GM19240 (cell line): ENCODE measurements around the gene TIAM2.

Source experiments
- DNase-seq: peaks from one replicate; pipeline ENCODE4 v3.0.0; 2011; ENCODE audit warnings: low spot score; ENCODE audit not compliant: insufficient read length

TIAM2 gene

GRCh38 chr6:155024391-155025027 is 29.4 kb downstream of the TIAM2 start:
- no peak for DNase-seq

DNA sequence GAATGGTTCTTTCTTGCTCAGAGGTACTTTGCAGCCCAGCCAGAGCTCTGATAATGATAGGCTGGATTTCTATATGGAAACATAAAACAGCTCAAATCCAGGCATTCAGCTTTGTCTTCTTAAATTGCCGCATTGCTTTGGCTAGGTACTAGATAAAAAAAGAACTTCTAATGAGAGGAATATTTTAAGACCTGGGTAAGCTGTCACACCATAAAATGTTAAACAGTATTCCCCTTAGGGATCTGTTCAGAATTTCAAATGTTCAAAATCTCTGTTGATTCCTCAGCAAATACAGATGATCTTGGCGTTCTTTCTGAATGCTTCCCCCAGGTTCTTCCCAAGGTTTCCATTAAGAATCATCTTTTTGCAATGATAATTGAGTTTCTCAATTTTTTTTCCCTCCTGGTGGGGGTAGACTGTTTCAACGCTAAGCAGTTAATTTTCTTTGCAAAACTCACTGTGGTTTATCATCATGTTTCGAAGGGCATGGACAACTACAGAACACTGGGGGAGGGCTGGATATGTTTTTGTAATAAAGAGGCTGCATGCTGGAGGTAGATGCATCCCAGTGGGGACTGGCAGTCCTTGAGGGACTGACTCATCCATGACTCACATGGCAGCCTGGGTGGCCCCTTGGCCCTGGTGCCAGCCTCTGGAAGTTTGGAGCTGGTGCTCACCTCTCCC is 31.0 kb downstream of the TIAM2 start:
- DNase-seq: no peak

- no peak for DNase-seq
Observed at GRCh38 chr6:155026706-155027045, 31.6 kb downstream of the TIAM2 start.

GRCh38 chr6:155030148-155030720 is 35.1 kb downstream of the TIAM2 start:
- DNase-seq: no peak

- no peak for DNase-seq
Observed at GRCh38 chr6:155031091-155031490, 36.0 kb downstream of the TIAM2 start.

DNA sequence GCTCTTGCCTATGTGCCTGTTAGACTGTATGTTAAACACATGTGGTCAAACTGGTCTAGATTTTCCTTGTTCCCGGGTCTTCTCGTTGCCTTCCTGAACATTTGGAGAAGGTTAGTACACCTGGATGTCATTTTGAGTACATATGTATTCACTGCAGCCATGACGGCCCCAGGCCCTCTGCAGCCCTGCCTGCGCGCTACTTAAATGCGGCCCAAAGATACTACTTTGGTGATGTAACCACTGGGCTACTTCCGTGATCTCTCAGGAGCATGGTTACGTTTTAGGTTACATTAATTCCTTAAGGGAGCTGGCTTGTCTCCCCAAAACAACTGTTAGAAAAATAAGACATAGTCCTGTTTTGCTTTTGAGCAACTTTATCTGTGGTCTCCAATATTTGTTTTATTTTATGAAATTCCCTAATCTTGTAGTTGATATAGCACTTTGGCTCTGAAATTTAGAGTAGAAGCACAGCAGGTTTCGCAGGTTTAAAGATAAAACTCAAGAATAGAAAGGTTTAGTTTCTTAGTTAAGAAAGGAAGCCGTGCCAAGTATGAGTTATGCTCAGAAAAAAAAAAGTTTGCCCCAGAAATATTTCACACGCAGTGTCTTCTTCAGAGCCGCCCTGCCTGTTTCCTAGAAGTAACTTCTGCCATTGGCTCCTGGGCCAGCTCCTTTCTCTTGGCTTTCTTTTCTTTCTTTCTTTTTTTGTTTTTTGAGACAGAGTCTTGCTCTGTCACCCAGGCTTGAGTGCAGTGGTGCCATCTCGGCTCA is 38.1 kb downstream of the TIAM2 start:
- no peak for DNase-seq

- DNase-seq: no peak
Observed at GRCh38 chr6:155036907-155037306, 41.8 kb downstream of the TIAM2 start.

DNA sequence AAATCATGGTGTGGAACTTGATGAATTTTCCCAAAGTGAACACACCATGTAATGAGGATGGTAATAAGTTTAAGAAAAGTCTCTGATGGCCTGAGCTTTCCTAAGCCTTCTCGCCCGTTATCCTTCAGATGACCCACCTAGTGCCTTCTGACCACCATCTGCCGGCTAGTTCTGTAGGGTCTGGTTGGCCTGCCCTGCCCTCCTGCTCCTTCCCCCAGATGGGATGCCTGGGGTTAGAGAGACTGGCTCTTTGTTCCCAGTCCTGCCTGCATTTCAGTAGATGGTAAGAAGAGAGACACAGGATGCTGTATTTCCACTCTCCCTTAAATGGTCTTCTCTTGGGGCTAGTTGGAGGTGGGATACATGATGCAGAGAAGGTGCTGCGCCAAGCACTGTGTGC is 43.0 kb downstream of the TIAM2 start:
- DNase-seq: no peak

- no peak for DNase-seq
Observed at GRCh38 chr6:155038527-155038926, 43.4 kb downstream of the TIAM2 start.

DNA sequence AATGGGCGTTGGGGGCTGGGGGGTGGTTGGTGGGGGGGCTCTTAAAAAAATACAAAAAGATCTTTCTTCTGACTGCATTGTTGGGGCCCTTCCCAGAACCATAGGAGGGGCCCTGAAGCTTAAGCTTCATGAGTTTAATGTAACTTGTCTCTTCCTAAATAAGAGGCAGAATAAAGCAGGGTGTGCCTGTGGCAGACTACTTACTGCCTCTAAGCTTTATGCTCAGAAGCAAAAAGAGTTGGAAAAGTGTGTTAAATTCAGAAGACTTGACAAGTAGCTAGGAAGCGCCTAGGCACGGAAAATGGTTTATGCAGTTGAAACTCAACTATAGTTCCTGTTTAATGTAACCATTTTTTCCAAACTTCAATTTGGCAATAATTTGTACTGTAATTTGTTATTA is 44.5 kb downstream of the TIAM2 start:
- DNase-seq: no peak

DNA sequence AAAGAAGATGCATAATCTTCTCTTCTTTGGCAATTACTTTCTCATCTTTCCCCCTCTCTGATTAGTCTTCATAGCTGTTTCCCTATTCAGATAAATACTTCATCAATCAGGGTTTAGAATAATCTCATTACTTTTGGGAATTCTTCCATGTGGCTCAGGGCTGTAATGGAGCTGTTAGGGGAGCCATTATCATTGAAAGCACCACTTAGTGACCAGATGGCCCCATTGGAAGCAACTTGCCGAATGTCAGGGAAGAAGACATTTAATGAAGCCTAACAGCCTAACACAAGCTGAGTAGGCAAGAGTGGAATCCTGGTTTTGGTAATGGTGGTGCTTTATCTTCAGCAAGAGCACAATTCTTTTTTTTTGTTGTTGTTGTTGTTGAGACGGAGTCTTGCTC is 45.0 kb downstream of the TIAM2 start:
- no peak for DNase-seq

- DNase-seq: no peak
Observed at GRCh38 chr6:155040901-155041650, 46.0 kb downstream of the TIAM2 start.

- no peak for DNase-seq
Observed at GRCh38 chr6:155041741-155042279, 46.7 kb downstream of the TIAM2 start.

- no peak for DNase-seq
Observed at GRCh38 chr6:155042983-155043382, 47.9 kb downstream of the TIAM2 start.

GRCh38 chr6:155045561-155046404 is 50.7 kb downstream of the TIAM2 start:
- no peak for DNase-seq

GRCh38 chr6:155047523-155047922 is 52.4 kb downstream of the TIAM2 start:
- no peak for DNase-seq

GRCh38 chr6:155050311-155050710 is 55.2 kb downstream of the TIAM2 start:
- peak; percentile 14 for DNase-seq

DNA sequence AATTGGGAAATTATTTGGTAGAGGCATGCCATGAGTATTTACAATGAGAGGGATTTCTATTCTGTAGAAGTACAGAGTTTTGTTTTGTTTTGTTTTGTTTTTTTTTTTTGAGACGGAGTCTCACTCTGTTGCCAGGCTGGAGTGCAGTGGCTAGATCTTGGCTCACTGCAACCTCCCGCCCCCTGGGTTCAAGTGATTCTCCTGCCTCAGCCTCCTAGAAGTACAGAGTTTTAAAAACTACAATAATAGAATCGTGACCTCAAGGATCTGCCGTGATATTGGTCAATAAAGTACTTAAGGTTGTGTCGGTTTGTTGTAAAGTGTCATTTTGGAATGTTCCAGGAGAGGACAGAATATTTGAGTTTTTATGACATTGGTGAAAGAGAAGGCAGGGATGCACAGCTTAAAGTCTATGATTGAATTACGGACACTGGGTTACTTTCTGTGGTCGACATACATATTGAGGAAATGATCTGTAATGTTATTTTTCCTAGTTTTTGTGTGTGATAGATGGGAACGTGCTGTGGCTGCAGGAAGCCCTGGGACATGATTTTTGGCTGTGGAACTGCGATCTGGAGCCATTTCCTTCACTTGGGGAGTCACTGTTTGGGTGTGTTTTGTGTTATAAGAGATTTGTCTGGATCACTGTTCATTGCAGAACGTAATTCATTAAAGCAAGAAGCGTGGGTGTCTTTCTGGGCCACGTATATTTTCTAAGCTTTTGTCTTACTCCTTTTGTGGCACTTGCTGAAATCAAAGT is 59.6 kb downstream of the TIAM2 start:
- no peak for DNase-seq

DNA sequence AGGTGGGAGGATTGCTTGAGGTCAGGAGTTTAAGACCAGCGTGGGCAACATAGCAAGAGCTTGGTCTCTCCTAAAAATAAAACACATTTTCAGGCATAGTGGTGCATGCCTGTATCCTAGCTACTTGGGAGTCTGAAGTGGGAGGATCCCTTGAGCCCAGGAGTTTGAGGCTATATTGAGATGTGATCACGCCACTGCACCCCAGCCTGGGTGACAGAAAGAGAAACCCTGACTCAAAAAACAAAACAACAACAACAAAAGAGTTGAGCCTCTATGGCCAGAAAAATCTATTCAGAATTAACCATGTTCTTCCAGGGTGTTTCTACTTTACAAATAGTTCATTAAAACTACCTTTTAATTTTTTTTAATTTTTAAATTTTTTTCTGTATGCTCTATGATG is 60.6 kb downstream of the TIAM2 start:
- DNase-seq: no peak

- DNase-seq: no peak
Observed at GRCh38 chr6:155056756-155057155, 61.6 kb downstream of the TIAM2 start.
